A549 treated with RU486 at 1 μM for 4 hours (cell line): ENCODE measurements around the gene FAM221A. TPM values are rescaled to one million over a fixed set of nuclear protein-coding genes. Genes with fewer than 3 reads are reported as not detected.

Experiments
- total RNA-seq: library from RNA; stranded (reverse); fragments of 200-300 nt; extraction: Qiagen RNA extraction; gene quantifications from 5 replicates; pipeline ENCODE4 v1.2.3, GENCODE V29; 2022; ENCODE audit warnings: low read depth

Gene FAM221A, protein sequence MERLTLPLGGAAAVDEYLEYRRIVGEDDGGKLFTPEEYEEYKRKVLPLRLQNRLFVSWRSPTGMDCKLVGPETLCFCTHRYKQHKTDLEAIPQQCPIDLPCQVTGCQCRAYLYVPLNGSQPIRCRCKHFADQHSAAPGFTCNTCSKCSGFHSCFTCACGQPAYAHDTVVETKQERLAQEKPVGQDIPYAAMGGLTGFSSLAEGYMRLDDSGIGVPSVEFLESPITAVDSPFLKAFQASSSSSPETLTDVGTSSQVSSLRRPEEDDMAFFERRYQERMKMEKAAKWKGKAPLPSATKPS
- total RNA-seq, result 0.21 to 0.42 TPM (median 0.25 TPM) in 5 replicates

DNA sequence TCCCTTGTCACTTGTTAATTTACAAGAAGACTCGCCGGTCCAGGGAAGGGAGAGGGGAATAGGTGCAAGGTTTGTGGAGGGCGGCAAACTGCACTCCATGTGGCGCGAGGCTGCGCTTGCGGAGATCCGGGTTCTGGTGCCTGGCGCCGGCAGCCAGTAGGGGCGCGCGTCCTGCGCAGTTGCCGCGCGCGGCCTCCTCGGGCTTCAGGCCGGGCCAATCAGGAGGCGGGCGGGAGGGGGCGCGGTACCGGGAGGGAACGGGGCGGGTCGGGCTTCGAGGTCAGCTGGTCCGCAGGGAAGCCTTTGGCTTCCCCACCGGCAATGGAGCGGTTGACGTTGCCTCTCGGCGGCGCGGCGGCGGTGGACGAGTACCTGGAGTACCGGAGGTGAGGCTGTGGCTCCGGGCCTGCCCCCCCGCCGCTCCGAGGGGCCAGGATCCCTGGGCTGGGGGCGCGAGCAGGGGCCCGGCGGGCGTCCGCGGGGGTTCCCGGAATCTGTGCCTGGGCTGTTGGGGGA lies at the start of gene FAM221A:
TSS of gene FAM221A (plus strand) at position 302 of the 516 bp plus-strand sequence. CDS start at position 322, 20 bp downstream.

DNA sequence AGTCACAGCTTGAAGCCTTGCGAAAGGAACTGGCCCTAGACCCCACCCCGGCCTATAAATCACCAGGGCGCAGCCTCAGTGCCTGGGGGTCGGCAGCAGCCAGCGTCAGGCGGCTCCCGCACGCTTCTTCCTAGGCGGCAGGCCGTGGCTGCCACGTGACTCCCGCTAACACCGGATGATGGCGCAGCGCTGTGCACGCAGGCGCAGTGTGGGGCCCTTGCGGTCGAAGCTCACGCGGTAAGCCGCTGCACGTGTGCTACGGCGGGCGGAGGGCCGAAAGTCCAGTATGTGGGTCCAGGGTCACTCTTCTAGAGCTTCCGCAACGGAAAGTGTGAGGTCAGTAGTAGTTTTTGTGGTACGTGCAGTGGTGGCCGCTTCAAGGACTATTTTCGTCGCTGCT lies 30.0 kb downstream of the FAM221A start, which contains the start of gene STK31:
TSS of gene STK31 (plus strand) at position 220 of the 400 bp plus-strand sequence. CDS start at position 287, 67 bp downstream.

Other genes starting within 250 kb of the FAM221A start
- gene IGF2BP3, start 209.7 kb upstream of the FAM221A start, total RNA-seq, result 15.8 to 28.0 TPM (median 25.1 TPM) in 5 replicates
- gene TRA2A, start 148.2 kb upstream of the FAM221A start, total RNA-seq, result 70.1 to 91.6 TPM (median 73.3 TPM) in 5 replicates
- 2.6 to 3.6 TPM (median 3.0 TPM) in 5 replicates for gene CCDC126, start 82.8 kb upstream of the FAM221A start, total RNA-seq
- 0.48 to 1.2 TPM (median 0.89 TPM) in 5 replicates for gene STK31, start 30.0 kb downstream of the FAM221A start, total RNA-seq